Endothelial cell of umbilical vein (primary cell): Measurements from ENCODE around the gene SLC9A9. TPM values are rescaled to one million over a fixed set of nuclear protein-coding genes. Genes with fewer than 3 reads are reported as not detected.

ENCODE experiments used
- BruUV-seq: library from RNA; stranded (reverse); fragments of 400-500 nt; replicated peaks from 2 replicates; lab custom pipeline; 2021; lab: Mats Ljungman, UMichigan
- CTCF ChIA-PET: fragments of 300-600, 350-600 bp; sonication (Branson Sonifier 250); formaldehyde crosslinking; loops from one replicate; lab custom pipeline; 2021; ENCODE audit warnings: antibody characterized with exemption, inconsistent platforms; lab: Charles Lee
- POLR2A ChIA-PET: fragments of 300-600, 350-600 bp; sonication (Branson Sonifier 250); formaldehyde crosslinking; loops from one replicate; lab custom pipeline; 2021; ENCODE audit warnings: antibody characterized with exemption, inconsistent platforms; lab: Charles Lee
- DNase-seq: peaks from one replicate; pipeline ENCODE4 v3.0.0-alpha.2; 2011; ENCODE audit warnings: low read depth, low spot score
- FAIRE-seq: peaks from 2 replicates; lab custom pipeline; 2011; peaks lifted over from hg19 to GRCh38; lab: Jason Lieb, UNC
- H2AFZ ChIP-seq: 2 replicates; pipeline ENCODE4 v1.6.0; 2012; ENCODE audit warnings: low read depth, low read length, control low read depth, inconsistent platforms
- H3K27ac ChIP-seq: 2 replicates; pipeline ENCODE4 v1.5.1; 2011; ENCODE audit warnings: low read depth, mild to moderate bottlenecking, control low read depth, low read length, moderate library complexity; ENCODE audit not compliant: insufficient read depth
- H3K27me3 ChIP-seq, 2 experiments: 2 replicates each; pipeline versions ENCODE4 v1.6.0 to v1.6.1; 2011; ENCODE audit warnings: low read length in 2 of 2, mixed read lengths in 1 of 2; ENCODE audit not compliant: control insufficient read depth in 2 of 2, insufficient read depth in 2 of 2
- H3K36me3 ChIP-seq, 2 experiments: 2 replicates in 1 of 2; 3 replicates in 1 of 2; pipeline ENCODE4 v1.5.1; 2011; ENCODE audit warnings: low read length in 2 of 2, mild to moderate bottlenecking in 1 of 2, moderate library complexity in 1 of 2; ENCODE audit not compliant: control insufficient read depth in 2 of 2, insufficient read depth in 2 of 2; ENCODE audit errors: extremely low read depth in 1 of 2
- H3K4me1 ChIP-seq: 3 replicates; pipeline ENCODE4 v1.5.1; 2011; ENCODE audit warnings: mild to moderate bottlenecking, low read length; ENCODE audit not compliant: control insufficient read depth, insufficient read depth; ENCODE audit errors: extremely low read depth
- H3K4me2 ChIP-seq: 2 replicates; pipeline ENCODE4 v1.6.1; 2011; ENCODE audit warnings: low read length, control low read depth, mixed read lengths; ENCODE audit not compliant: insufficient read depth
- H3K4me3 ChIP-seq, 3 experiments: fragments of 200-600 bp in 1 of 3; sonication (generic), shearing (Covaris generic) in 1 of 3; replicated peaks in 1 of 3; 2 replicates each; pipeline ENCODE4 v1.5.1; 2011 to 2016; ENCODE audit warnings: control low read depth in 3 of 3, low read length in 3 of 3, mild to moderate bottlenecking in 2 of 3, inconsistent platforms in 1 of 3, low read depth in 1 of 3, moderate library complexity in 1 of 3; ENCODE audit not compliant: insufficient read depth in 1 of 3
- H3K79me2 ChIP-seq: 2 replicates; pipeline ENCODE4 v1.6.0; 2012; ENCODE audit warnings: low read length, inconsistent platforms; ENCODE audit not compliant: control insufficient read depth, insufficient read depth
- H3K9ac ChIP-seq: replicated peaks from 2 replicates; pipeline ENCODE3; 2011; ENCODE audit warnings: low read length, control low read depth; ENCODE audit not compliant: insufficient read depth; ENCODE audit errors: extremely low read depth
- H3K9me1 ChIP-seq: replicated peaks from 3 replicates; pipeline ENCODE4 v1.6.0; 2011; ENCODE audit warnings: mild to moderate bottlenecking, low read length; ENCODE audit not compliant: control insufficient read depth, insufficient read depth; ENCODE audit errors: extremely low read depth
- H3K9me3 ChIP-seq: replicated peaks from 2 replicates; pipeline ENCODE4 v1.5.1; 2012; ENCODE audit warnings: low read length, inconsistent platforms; ENCODE audit not compliant: control insufficient read depth, insufficient read depth
- H4K20me1 ChIP-seq: replicated peaks from 2 replicates; pipeline ENCODE3; 2011; ENCODE audit warnings: mild to moderate bottlenecking, low read length; ENCODE audit not compliant: control insufficient read depth, insufficient read depth; ENCODE audit errors: extremely low read depth
- CTCF ChIP-seq, 2 donors: IDR thresholded peaks; 1 replicate in 1 of 2; 2 replicates in 1 of 2; pipeline ENCODE4 v1.5.1; 2011; ENCODE audit warnings: low read length in 2 of 2, mild to moderate bottlenecking in 2 of 2, moderate library complexity in 2 of 2, control low read depth in 1 of 2, inconsistent platforms in 1 of 2, low read depth in 1 of 2; ENCODE audit not compliant: insufficient read depth in 1 of 2; ENCODE audit errors: extremely low read depth in 1 of 2
- EZH2 ChIP-seq: IDR thresholded peaks from 2 replicates; pipeline ENCODE4 v1.6.1; 2012; ENCODE audit warnings: borderline replicate concordance, low read depth, mild to moderate bottlenecking, moderate library complexity, low read length, inconsistent platforms; ENCODE audit not compliant: severe bottlenecking
- FOS ChIP-seq: IDR thresholded peaks from 2 replicates; pipeline ENCODE4 v1.6.1; 2011; ENCODE audit warnings: mild to moderate bottlenecking, low read length, moderate library complexity, borderline replicate concordance; ENCODE audit not compliant: insufficient read depth
- GATA2 ChIP-seq: IDR thresholded peaks from 2 replicates; pipeline ENCODE4 v1.7.0; 2011; ENCODE audit warnings: low read depth, mild to moderate bottlenecking, moderate library complexity, mixed read lengths, low read length; ENCODE audit not compliant: insufficient read length, insufficient read depth
- JUN ChIP-seq: IDR thresholded peaks from 2 replicates; pipeline ENCODE4 v1.6.1; 2011; ENCODE audit warnings: borderline replicate concordance, low read depth; ENCODE audit not compliant: insufficient read length, insufficient read depth
- MAX ChIP-seq: IDR thresholded peaks from 2 replicates; pipeline ENCODE4 v1.6.1; 2011; ENCODE audit not compliant: insufficient read depth, insufficient read length
- MYC ChIP-seq: IDR thresholded peaks from one replicate; pipeline ENCODE4 v1.6.1; 2011; ENCODE audit warnings: mild to moderate bottlenecking, low read depth, low read length
- POLR2A ChIP-seq: IDR thresholded peaks from 2 replicates; pipeline ENCODE4 v1.6.1; 2012; ENCODE audit warnings: low read depth, mild to moderate bottlenecking, control low read depth, low read length
- POLR2AphosphoS5 ChIP-seq: IDR thresholded peaks from 2 replicates; pipeline ENCODE4 v1.6.1; 2012; ENCODE audit warnings: low read depth, mild to moderate bottlenecking, control low read depth, low read length, moderate library complexity; ENCODE audit not compliant: insufficient read depth
- dilution Hi-C: fragments of 300-500 bp; cut with MboI; formaldehyde crosslinking; loops from one replicate; pipeline ENCODE4 v1.15.0; 2019; ENCODE audit warnings: low sequenced_read_pairs; ENCODE audit not compliant: extremely low pct_ligation_motif_present
- intact Hi-C: fragments of 100-400 bp; cut with micrococcal nuclease; formaldehyde crosslinking; loops from one replicate; pipeline ENCODE4 v1.10.0; 2022
- polyA plus RNA-seq, 4 experiments: library from polyadenylated mRNA; depleted of rRNA in 3 of 4; stranded (reverse) in 3 of 4; unstranded in 1 of 4; fragments of >200 nt; gene quantifications; 2 replicates each; pipeline versions ENCODE4 v1.2.1 to v1.2.3, GENCODE V29; 2011 to 2012; ENCODE audit warnings: missing spikeins in 1 of 4
- total RNA-seq: library from RNA; stranded (reverse); gene quantifications from 2 replicates; pipeline ENCODE4 v1.2.3, GENCODE V29; 2021

Gene SLC9A9
- total and polyA plus RNA-seq, 2 donors (not counting 3 experiments of a cell fraction or from before 2014, with no cell fraction given), result 1.5 to 1.8 TPM

GRCh38 chr3:143716731-143717130, 131.5 kb downstream of the SLC9A9 start:
- no peaks in the 10 kb centered on the region for H3K9me3 ChIP-seq
- intact Hi-C loops, result no loop called here
- H2AFZ ChIP-seq, result no peak overlapping the region
- TF ChIP-seq MYC (no peak), POLR2A (no peak), GATA2 (no peak), CTCF (IDR thresholded peaks at IDR 0.05; ENCODE audit: extremely low read depth in 1 of 2, insufficient read depth in 1 of 2, low read depth in 1 of 2, low read length in 2 of 2) (no peak), FOS (no peak), POLR2AphosphoS5 (no peak), MAX (no peak), JUN (no peak), EZH2 (no peak)
- H3K27me3 ChIP-seq, result peaks cover 0 to 3% of the 10 kb centered on the region in 2 experiments
- ChIA-PET POLR2A (no interaction called here), CTCF (interaction anchor here (1.2 kb wide), 1 partner anchor 7 kb away, joined by 3 read pairs; no protein-coding TSS in a partner anchor)
- no TSS peak for BruUV-seq
- no peak overlapping the region for H3K4me3 ChIP-seq
- no peak overlapping the region for H3K4me2 ChIP-seq
- no peaks in the 10 kb centered on the region for H3K9me1 ChIP-seq
- H4K20me1 ChIP-seq, result no peaks in the 10 kb centered on the region
- DNase-seq, result no peak
- no peak overlapping the region for H3K9ac ChIP-seq
- H3K27ac ChIP-seq, result no peak overlapping the region
- H3K4me1 ChIP-seq, result no peaks in the 10 kb centered on the region
- dilution Hi-C loops, result no loop called here
- no peaks in the 10 kb centered on the region for H3K36me3 ChIP-seq
- no peaks in the 10 kb centered on the region for H3K79me2 ChIP-seq
- no peak for FAIRE-seq
